Hepatocyte (in vitro differentiated cells): ENCODE results near the gene PRM3. TPM values are rescaled to one million over a fixed set of nuclear protein-coding genes. Genes with fewer than 3 reads are reported as not detected.

Experiments used
- DNase-seq: peaks from one replicate; pipeline ENCODE4 v3.0.0-alpha.2; 2016; ENCODE audit warnings: low spot score
- H2AFZ ChIP-seq: fragments of 200-600 bp; sonication (generic); 2 replicates; pipeline ENCODE4 v1.6.0; 2016; ENCODE audit warnings: antibody characterized with exemption, mild to moderate bottlenecking
- H3K27ac ChIP-seq: fragments of 200-600 bp; sonication (generic); 2 replicates; pipeline ENCODE4 v1.5.1; 2016; ENCODE audit warnings: mild to moderate bottlenecking
- H3K27me3 ChIP-seq: fragments of 200-600 bp; sonication (generic); 2 replicates; pipeline ENCODE4 v1.6.1; 2016
- H3K36me3 ChIP-seq: fragments of 200-600 bp; sonication (generic); replicated peaks from 2 replicates; pipeline ENCODE4 v1.5.1; 2016; ENCODE audit warnings: low read depth; ENCODE audit not compliant: insufficient read depth
- H3K4me1 ChIP-seq: fragments of 200-600 bp; sonication (generic); 2 replicates; pipeline ENCODE4 v1.5.1; 2016; ENCODE audit warnings: mild to moderate bottlenecking, moderate library complexity; ENCODE audit not compliant: insufficient read depth
- H3K4me2 ChIP-seq: fragments of 200-600 bp; sonication (generic); 2 replicates; pipeline ENCODE4 v1.6.0; 2016
- H3K4me3 ChIP-seq: fragments of 200-600 bp; sonication (generic); 2 replicates; pipeline ENCODE4 v1.5.1; 2016; ENCODE audit warnings: mild to moderate bottlenecking
- H3K79me2 ChIP-seq: fragments of 200-600 bp; sonication (generic); 2 replicates; pipeline ENCODE4 v1.6.0; 2017; ENCODE audit warnings: mild to moderate bottlenecking
- H3K9me2 ChIP-seq: fragments of 200-600 bp; sonication (generic); replicated peaks from 2 replicates; pipeline ENCODE4 v1.6.0; 2017; ENCODE audit warnings: mild to moderate bottlenecking; ENCODE audit not compliant: insufficient read depth
- H3K9me3 ChIP-seq: fragments of 200-600 bp; sonication (generic); 2 replicates; pipeline ENCODE4 v1.5.1; 2016; ENCODE audit warnings: low read depth, mild to moderate bottlenecking
- H4K20me1 ChIP-seq: fragments of 200-600 bp; sonication (generic); 2 replicates; pipeline ENCODE4 v1.6.0; 2016; ENCODE audit warnings: mild to moderate bottlenecking; ENCODE audit not compliant: insufficient read depth, poor library complexity, severe bottlenecking
- CTCF ChIP-seq: fragments of 200-600 bp; sonication (generic); IDR thresholded peaks from 2 replicates; pipeline ENCODE4 v1.5.1; 2016; ENCODE audit warnings: antibody characterized with exemption, mild to moderate bottlenecking; ENCODE audit not compliant: poor library complexity
- EZH2 ChIP-seq: fragments of 200-600 bp; sonication (generic); IDR thresholded peaks from 2 replicates; pipeline ENCODE4 v1.6.1; 2016; ENCODE audit warnings: antibody characterized with exemption, mild to moderate bottlenecking, borderline replicate concordance
- EZH2phosphoT487 ChIP-seq: fragments of 200-600 bp; sonication (generic); IDR thresholded peaks from one replicate; pipeline ENCODE4 v1.6.1; 2018; ENCODE audit warnings: antibody characterized with exemption, mild to moderate bottlenecking, low read depth, moderate library complexity; ENCODE audit not compliant: unreplicated experiment, severe bottlenecking
- WGBS: methylation state at CpG from one replicate; pipeline ENCODE4 v1.1.6; 2016; ENCODE audit warnings: low lambda C conversion rate; ENCODE audit errors: missing lambda C conversion rate; 5-methylcytosine and 5-hydroxymethylcytosine counted together
- polyA plus RNA-seq: library from polyadenylated mRNA; unstranded; fragments of >200 nt; fragmentation: Nextera tagmentation; extraction: Ambion mirVana; gene quantifications from 2 replicates; pipeline ENCODE4 v1.2.1, GENCODE V29; 2016
- total RNA-seq: library from RNA; depleted of rRNA; stranded (reverse); fragments of >200 nt; gene quantifications from 2 replicates; pipeline ENCODE4 v1.2.3, GENCODE V29; 2014

Gene PRM3
- total and polyA plus RNA-seq, 2 experiments from 2014 or later = not detected

DNA sequence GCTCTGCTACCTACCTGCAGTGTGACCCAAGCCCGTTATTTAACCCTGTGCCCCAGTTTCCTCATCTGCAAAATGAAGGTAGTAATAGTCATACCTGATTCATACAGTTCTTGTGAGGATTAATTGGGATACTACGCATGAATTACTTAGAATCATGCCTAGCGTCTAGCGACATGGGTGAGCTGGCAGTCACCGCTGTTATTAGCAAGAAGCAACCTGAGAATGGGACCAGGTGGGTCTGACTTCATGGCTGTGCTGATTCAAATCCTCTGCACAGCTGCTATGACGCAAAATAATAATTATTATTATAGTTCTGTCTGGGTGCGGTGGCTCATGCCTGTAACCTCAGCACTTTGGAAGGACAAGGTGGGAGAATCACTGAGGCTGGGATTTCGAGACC lies 25.3 kb downstream of the PRM3 start:
- 97% methylated on average over 8 of the region's 8 CpGs for WGBS
- no peak for DNase-seq
- H3K4me2 ChIP-seq = no peak overlapping the region
- H3K79me2 ChIP-seq = peaks cover 7% of the 10 kb centered on the region
- H3K27ac ChIP-seq = no peak overlapping the region
- no peaks in the 10 kb centered on the region for H3K9me2 ChIP-seq
- TF ChIP-seq EZH2phosphoT487 (no peak), EZH2 (no peak), CTCF (no peak)
- no peak overlapping the region for H2AFZ ChIP-seq
- no peak overlapping the region for H3K4me3 ChIP-seq
- no peaks in the 10 kb centered on the region for H3K27me3 ChIP-seq
- H3K4me1 ChIP-seq = no peaks in the 10 kb centered on the region
- no peaks in the 10 kb centered on the region for H3K36me3 ChIP-seq
- no peaks in the 10 kb centered on the region for H3K9me3 ChIP-seq
- peaks cover 11% of the 10 kb centered on the region for H4K20me1 ChIP-seq

DNA sequence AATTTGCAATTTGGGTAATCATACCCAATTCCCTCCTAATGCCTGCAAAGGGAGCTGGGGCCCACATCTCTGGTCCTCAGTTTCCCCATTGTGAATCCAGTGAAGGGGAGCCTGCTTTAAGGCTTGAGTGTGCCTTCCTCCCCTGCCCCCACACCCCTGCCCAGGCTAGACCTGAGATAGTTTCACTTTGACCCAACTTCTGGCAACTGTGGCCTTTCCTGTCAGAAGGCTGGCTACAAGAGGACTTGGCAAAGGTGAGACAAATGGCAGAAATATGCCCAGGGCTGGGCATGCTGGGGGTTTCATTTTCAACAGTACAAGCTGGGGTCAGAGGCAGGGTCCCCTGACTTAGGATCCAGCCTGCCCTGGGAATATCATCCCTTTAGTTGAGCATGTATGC lies 27.4 kb downstream of the PRM3 start:
- Histone ChIP-seq H3K4me3 (no peak overlapping the region), H3K27me3 (no peaks in the 10 kb centered on the region), H2AFZ (no peak overlapping the region), H3K4me1 (no peaks in the 10 kb centered on the region), H3K27ac (no peak overlapping the region), H3K79me2 (no peaks in the 10 kb centered on the region), H3K9me3 (no peaks in the 10 kb centered on the region), H3K4me2 (no peak overlapping the region), H3K9me2 (no peaks in the 10 kb centered on the region), H3K36me3 (no peaks in the 10 kb centered on the region), H4K20me1 (no peaks in the 10 kb centered on the region)
- TF ChIP-seq EZH2 (no peak), CTCF (no peak), EZH2phosphoT487 (no peak)
- no peak for DNase-seq

DNA sequence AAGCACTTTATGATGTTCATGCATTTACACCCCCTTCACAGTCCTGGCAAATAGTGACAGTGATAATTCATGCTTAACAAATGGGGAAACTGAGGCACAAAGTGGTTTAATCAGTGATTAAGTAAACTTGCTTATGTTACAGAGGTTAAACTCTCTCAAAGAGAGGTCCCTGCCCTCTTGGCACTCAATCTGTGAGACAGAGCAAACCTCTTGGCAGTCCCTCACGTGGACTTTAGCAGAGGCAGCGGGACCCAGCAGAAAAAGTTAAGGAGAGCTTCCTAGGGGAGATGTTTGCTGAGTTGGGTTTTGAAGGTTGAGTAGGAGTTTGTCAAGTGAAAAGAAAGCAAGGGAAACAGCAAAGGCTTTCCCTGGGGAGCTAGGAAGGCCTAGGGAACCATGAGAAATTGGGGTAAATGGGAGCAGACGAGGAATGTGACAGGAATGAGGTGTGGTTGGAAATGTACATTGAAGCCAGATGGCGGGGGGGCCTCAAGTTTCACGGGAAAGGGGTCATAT lies 28.1 kb downstream of the PRM3 start:
- Histone ChIP-seq H3K4me2 (no peak overlapping the region), H3K4me3 (no peak overlapping the region), H3K27ac (no peak overlapping the region), H3K4me1 (no peaks in the 10 kb centered on the region), H3K9me2 (no peaks in the 10 kb centered on the region), H3K27me3 (no peaks in the 10 kb centered on the region), H3K79me2 (no peaks in the 10 kb centered on the region), H3K36me3 (no peaks in the 10 kb centered on the region), H3K9me3 (no peaks in the 10 kb centered on the region), H2AFZ (no peak overlapping the region), H4K20me1 (no peaks in the 10 kb centered on the region)
- no peak for TF ChIP-seq EZH2
- no peak for TF ChIP-seq EZH2phosphoT487
- no peak for TF ChIP-seq CTCF
- WGBS = 73% methylated on average over 5 of the region's 5 CpGs
- no peak for DNase-seq

GRCh38 chr16:11242658-11243057 lies 30.8 kb downstream of the PRM3 start:
- no peak overlapping the region for H3K4me2 ChIP-seq
- DNase-seq = no peak
- no peak overlapping the region for H3K4me3 ChIP-seq
- no peaks in the 10 kb centered on the region for H3K79me2 ChIP-seq
- H2AFZ ChIP-seq = no peak overlapping the region
- H4K20me1 ChIP-seq = no peaks in the 10 kb centered on the region
- TF ChIP-seq EZH2 (no peak), EZH2phosphoT487 (no peak), CTCF (no peak)
- H3K27ac ChIP-seq = no peak overlapping the region
- H3K36me3 ChIP-seq = no peaks in the 10 kb centered on the region
- no peaks in the 10 kb centered on the region for H3K4me1 ChIP-seq
- 85% methylated on average over 12 of the region's 12 CpGs for WGBS
- H3K27me3 ChIP-seq = no peaks in the 10 kb centered on the region
- no peaks in the 10 kb centered on the region for H3K9me3 ChIP-seq
- no peaks in the 10 kb centered on the region for H3K9me2 ChIP-seq
